ENCODE results near the gene SNRNP27.
"Not testable (repeated sequence)": the region's sequence is repeated elsewhere in the genome, so short reads cannot be mapped to it uniquely, and the experiment has no call there.

SNRNP27 gene

GRCh38 chr2:69945441-69945840 is 51.7 kb downstream of the SNRNP27 start:
- no peak for DNase-seq

- DNase-seq = no peak
Measured at GRCh38 chr2:69945941-69946340, 52.2 kb downstream of the SNRNP27 start.

GRCh38 chr2:69946351-69947324 is 52.9 kb downstream of the SNRNP27 start:
- no peak for DNase-seq

GRCh38 chr2:69947325-69947931 is 53.7 kb downstream of the SNRNP27 start:
- DNase-seq = no peak

DNA sequence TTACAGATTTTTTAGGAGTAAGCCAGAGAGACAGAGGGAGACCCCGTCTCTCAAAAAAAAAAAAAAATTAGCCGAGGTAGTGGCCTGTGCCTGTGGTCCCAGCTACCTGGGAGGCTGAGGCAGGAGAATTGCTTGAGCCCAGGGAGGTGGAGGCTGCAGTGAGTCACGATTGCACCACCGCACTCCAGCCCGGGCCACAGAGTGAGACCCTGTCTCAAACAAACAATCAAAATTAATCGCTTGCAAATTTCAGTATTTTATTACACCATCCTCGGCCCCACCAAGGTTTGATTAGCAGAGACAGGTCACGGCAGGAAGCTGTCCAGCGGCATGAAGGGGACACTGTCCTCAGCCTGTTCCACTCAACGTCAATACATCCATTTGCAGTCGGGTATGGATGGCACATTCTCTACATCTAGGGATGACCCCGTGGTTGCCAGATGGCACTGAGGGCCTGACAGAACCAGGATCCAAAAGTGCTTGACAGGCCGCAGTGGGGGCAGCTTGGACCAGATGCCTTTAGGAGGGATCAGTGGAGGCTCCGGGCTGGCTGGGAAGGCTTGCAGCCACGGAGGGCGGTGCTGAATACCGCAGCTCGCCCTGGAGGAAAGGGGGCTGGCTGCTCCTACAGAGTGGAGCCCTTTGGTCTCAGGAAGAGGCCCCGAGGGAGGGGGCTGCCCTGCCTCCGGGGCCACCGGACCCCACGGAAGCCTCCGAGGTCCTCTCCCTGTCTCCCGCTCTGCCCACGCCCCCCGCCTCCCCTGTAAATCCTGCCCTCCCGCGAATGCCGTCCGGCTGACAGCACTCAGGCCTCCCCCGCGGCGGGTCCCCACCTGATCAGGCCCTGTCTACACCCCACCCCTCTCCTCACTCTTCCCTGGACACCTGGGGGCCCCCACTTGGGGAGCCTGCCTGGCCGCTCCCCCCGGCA is 54.5 kb downstream of the SNRNP27 start:
- no peak for DNase-seq

GRCh38 chr2:69948963-69949645 is 55.3 kb downstream of the SNRNP27 start:
- DNase-seq = no peak

GRCh38 chr2:69950241-69950640 is 56.5 kb downstream of the SNRNP27 start:
- no peak for DNase-seq

DNA sequence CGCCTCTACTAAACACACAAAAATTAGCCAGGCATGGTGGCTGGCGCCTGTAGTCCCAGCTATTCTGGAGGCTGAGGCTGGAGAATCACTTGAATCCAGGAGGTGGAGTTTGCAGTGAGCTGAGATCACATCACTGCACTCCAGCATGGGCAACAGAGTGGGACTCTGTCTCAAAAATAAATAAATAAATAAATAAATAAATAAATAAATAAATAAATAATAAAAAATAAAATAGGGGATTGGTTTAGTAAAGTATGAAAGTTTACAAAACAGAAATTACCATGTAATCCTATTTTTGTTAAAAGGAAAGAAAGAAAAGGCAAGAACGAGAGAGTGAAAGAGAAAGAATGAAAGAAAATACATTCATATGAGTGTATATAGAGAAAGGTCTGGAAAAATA is 56.9 kb downstream of the SNRNP27 start:
- not testable (repeated sequence) for DNase-seq

GRCh38 chr2:69952336-69953115 is 58.8 kb downstream of the SNRNP27 start:
- DNase-seq = no peak

GRCh38 chr2:69954084-69954483 is 60.3 kb downstream of the SNRNP27 start:
- no peak for DNase-seq

All from amygdala (tissue), 56 donors.